Measurements from ENCODE around the gene LRRC43. TPM values are rescaled to one million over a fixed set of nuclear protein-coding genes. Genes with fewer than 3 reads are reported as not detected.

LRRC43 gene
- total RNA-seq, 2 experiments from 2014 or later, result not detected

DNA sequence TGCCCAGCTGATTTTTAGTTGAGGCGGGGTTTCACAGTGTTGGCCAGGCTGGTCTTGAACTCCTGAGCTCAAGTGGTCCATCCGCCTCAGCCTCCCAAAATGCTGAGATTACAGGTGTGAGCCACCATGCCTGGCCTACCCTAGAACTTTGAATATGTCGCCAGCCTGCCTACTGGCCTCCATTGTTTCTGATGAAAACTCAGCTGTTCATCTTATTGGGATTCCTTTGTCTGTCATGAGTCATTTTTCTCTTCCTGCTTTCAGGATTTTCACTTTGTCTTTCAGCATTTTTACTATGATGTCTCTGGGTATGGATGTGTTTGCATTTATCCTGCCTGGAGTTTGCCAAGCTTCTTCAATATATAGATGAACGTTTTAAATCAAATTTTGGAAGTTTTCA lies 12.5 kb downstream of the LRRC43 start:
- Mint-ChIP-seq H3K27me3 (peaks cover 25% of the 10 kb centered on the region), H3K27ac (no peak overlapping the region), H3K4me1 (ENCODE audit: low read depth) (no peaks in the 10 kb centered on the region), H3K9me3 (no peaks in the 10 kb centered on the region), H3K36me3 (ENCODE audit: low read depth) (no peaks in the 10 kb centered on the region), H3K4me3 (no peak overlapping the region)
- no peaks in the 10 kb centered on the region for H3K27me3 ChIP-seq (ENCODE audit: control insufficient read depth in 1 of 2, insufficient read depth in 2 of 2, low read length in 2 of 2)
- H3K4me1 ChIP-seq (ENCODE audit: insufficient read depth, low read length), result peaks cover 5% of the 10 kb centered on the region
- TF ChIP-seq, protein P1, sequence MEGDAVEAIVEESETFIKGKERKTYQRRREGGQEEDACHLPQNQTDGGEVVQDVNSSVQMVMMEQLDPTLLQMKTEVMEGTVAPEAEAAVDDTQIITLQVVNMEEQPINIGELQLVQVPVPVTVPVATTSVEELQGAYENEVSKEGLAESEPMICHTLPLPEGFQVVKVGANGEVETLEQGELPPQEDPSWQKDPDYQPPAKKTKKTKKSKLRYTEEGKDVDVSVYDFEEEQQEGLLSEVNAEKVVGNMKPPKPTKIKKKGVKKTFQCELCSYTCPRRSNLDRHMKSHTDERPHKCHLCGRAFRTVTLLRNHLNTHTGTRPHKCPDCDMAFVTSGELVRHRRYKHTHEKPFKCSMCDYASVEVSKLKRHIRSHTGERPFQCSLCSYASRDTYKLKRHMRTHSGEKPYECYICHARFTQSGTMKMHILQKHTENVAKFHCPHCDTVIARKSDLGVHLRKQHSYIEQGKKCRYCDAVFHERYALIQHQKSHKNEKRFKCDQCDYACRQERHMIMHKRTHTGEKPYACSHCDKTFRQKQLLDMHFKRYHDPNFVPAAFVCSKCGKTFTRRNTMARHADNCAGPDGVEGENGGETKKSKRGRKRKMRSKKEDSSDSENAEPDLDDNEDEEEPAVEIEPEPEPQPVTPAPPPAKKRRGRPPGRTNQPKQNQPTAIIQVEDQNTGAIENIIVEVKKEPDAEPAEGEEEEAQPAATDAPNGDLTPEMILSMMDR (IDR thresholded peaks at IDR 0.05), result no peak
- intact Hi-C loops (cut with DNase I, micrococcal nuclease), result no loop called here
- no peak overlapping the region for H3K27ac ChIP-seq (ENCODE audit: low read depth in 1 of 2, low read length in 2 of 2)
- CTCF ChIA-PET, result no interaction called here
- no peak overlapping the region for H3K4me3 ChIP-seq (ENCODE audit: low read length)
- ATAC-seq (ENCODE audit: poor library complexity) (no peak), DNase-seq (no peak)
- POLR2A ChIA-PET, result no interaction called here
- H3K9me3 ChIP-seq (ENCODE audit: control insufficient read depth in 1 of 2, insufficient read depth in 1 of 2, low read length in 2 of 2), result peaks cover 0 to 4% of the 10 kb centered on the region in 2 experiments
- H3K36me3 ChIP-seq (ENCODE audit: insufficient read depth, low read length), result no peaks in the 10 kb centered on the region

DNA sequence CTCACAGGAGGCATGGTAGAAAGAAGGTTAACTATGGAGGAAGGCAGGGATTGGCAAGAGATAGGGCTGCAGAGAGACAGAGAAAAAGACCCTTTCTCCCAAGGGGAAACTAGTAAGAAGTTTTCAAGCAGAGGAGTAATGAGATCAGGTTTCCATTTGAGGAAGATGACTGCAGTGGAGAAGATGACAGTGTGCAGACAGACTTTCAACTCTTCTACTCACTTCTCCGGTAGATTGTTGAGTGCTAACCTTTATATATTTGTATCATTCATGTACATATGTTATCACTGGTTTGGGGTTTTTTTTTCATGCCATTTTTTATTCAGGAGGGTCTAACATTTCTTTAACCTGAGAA lies 14.7 kb downstream of the LRRC43 start:
- CTCF ChIA-PET, result no interaction called here
- H3K27ac ChIP-seq (ENCODE audit: low read depth in 1 of 2, low read length in 2 of 2), result no peak overlapping the region
- H3K4me1 ChIP-seq (ENCODE audit: insufficient read depth, low read length), result peaks cover 2% of the 10 kb centered on the region
- no peak overlapping the region for H3K4me3 Mint-ChIP-seq
- H3K4me1 Mint-ChIP-seq (ENCODE audit: low read depth), result no peaks in the 10 kb centered on the region
- peaks cover 0 to 4% of the 10 kb centered on the region in 2 experiments for H3K9me3 ChIP-seq (ENCODE audit: control insufficient read depth in 1 of 2, insufficient read depth in 1 of 2, low read length in 2 of 2)
- no peak overlapping the region for H3K4me3 ChIP-seq (ENCODE audit: low read length)
- TF ChIP-seq, protein P1 (IDR thresholded peaks at IDR 0.05), result no peak
- POLR2A ChIA-PET, result no interaction called here
- no peak overlapping the region for H3K27ac Mint-ChIP-seq
- H3K27me3 Mint-ChIP-seq, result peaks cover 20% of the 10 kb centered on the region
- peaks cover 7 to 9% of the 10 kb centered on the region in 2 experiments for H3K27me3 ChIP-seq (ENCODE audit: control insufficient read depth in 1 of 2, insufficient read depth in 2 of 2, low read length in 2 of 2)
- H3K36me3 ChIP-seq (ENCODE audit: insufficient read depth, low read length), result no peaks in the 10 kb centered on the region
- no peaks in the 10 kb centered on the region for H3K36me3 Mint-ChIP-seq (ENCODE audit: low read depth)
- no peak for ATAC-seq (ENCODE audit: poor library complexity)
- H3K9me3 Mint-ChIP-seq, result no peaks in the 10 kb centered on the region
- no peak for DNase-seq
- intact Hi-C loops (cut with DNase I, micrococcal nuclease), result no loop called here

DNA sequence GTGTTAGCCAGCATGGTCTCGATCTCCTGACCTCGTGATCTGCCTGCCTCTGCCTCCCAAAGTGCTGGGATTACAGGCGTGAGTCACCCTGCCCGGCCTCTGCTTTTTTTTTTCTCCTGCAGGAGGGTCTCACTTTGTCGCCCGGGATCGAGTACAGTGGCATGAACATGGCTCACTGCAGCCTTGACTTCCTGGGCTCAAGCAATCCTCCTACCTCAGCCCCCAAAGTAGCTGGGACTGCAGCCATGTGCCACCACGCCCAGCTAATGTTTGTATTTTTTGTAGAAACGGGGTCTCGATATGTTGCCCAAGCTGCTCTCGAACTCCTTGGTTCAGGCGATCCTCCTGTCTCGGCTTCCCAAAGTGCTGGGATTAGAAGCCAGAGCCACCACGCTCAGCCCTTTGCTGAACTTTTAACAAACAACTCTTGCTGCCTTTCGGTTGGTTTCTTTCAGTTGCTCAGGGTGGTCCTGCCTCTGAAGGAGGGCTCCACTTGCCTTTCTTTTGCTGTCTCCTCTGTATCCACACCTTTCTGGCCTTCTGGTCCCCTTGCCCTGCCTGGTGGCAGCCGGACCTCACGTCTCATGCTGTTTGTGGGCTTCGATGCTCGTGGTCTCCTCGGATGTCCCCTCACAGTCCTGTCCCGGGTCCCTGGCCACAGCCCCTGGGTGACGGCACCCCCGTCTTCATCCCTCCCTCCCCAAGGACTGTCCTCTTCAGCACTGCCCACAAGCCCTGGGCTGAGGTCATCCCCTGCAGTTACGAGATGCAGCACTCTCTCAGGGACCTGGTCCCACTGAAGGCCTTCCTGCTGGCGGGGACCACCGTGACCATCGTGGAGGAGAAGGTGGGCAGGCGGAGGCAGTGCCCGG lies 16.8 kb downstream of the LRRC43 start:
- CTCF ChIA-PET, result no interaction called here
- Mint-ChIP-seq H3K4me3 (no peak overlapping the region), H3K27me3 (peaks cover 20% of the 10 kb centered on the region), H3K4me1 (ENCODE audit: low read depth) (peaks cover 7% of the 10 kb centered on the region), H3K27ac (no peak overlapping the region), H3K36me3 (ENCODE audit: low read depth) (no peaks in the 10 kb centered on the region), H3K9me3 (no peaks in the 10 kb centered on the region)
- ATAC-seq (ENCODE audit: poor library complexity), result no peak
- POLR2A ChIA-PET, result no interaction called here
- no peak overlapping the region for H3K27ac ChIP-seq (ENCODE audit: low read depth in 1 of 2, low read length in 2 of 2)
- TF ChIP-seq, protein P1 (IDR thresholded peaks at IDR 0.05), result no peak
- intact Hi-C loops (cut with DNase I, micrococcal nuclease), result no loop called here
- H3K4me1 ChIP-seq (ENCODE audit: insufficient read depth, low read length), result peaks cover 14% of the 10 kb centered on the region
- no peak for DNase-seq
- peaks cover 0 to 4% of the 10 kb centered on the region in 2 experiments for H3K9me3 ChIP-seq (ENCODE audit: control insufficient read depth in 1 of 2, insufficient read depth in 1 of 2, low read length in 2 of 2)
- H3K4me3 ChIP-seq (ENCODE audit: low read length), result no peak overlapping the region
- no peaks in the 10 kb centered on the region for H3K36me3 ChIP-seq (ENCODE audit: insufficient read depth, low read length)
- H3K27me3 ChIP-seq (ENCODE audit: control insufficient read depth in 1 of 2, insufficient read depth in 2 of 2, low read length in 2 of 2), result peaks cover 7 to 12% of the 10 kb centered on the region in 2 experiments

Measured in CD4-positive, alpha-beta T cell (primary cell).